Suppressor macrophage (primary cell): ENCODE data around the gene FAM177A1.
"Not testable (repeated sequence)": the region's sequence is repeated elsewhere in the genome, so short reads cannot be mapped to it uniquely, and the experiment has no call there.

ENCODE experiments used
- DNase-seq, 4 experiments: peaks; one replicate each; pipeline ENCODE4 v3.0.0-alpha.2; 2020 to 2022

FAM177A1 gene

DNA sequence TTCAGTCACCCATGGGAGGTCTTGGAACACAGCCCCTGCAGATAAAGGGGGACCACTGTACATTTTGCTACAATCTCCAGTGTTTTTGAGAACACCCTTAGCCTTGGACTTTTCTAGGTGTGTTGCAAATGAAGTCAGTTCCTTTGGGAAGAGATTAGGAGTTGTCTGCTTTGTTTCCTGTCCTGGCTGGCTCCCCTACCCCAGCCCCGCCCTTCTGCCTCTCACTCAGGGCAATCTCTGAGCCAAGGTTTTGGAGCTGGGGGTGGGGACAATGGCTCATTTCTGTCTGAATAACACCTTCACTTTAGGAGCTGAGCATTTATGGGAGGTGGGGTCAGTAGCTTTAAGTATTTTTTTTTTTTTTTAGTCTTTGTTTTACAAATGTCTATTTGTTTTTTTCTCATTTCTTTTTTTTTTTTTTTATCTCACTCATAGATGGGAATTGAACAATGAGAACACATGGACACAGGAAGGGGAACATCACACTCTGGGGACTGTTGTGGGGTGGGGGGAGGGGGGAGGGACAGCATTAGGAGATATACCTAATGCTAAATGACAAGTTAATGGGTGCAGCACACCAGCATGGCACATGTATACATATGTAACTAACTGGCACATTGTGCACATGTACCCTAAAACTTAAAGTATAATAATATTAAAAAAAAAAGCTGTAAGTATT is 15.2 kb downstream of the FAM177A1 start:
- DNase-seq = not testable (repeated sequence)

- not testable (repeated sequence) for DNase-seq
Measured at GRCh38 chr14:35065731-35066130, 19.7 kb downstream of the FAM177A1 start.

GRCh38 chr14:35068238-35069012 is 22.4 kb downstream of the FAM177A1 start:
- no peak for DNase-seq

DNA sequence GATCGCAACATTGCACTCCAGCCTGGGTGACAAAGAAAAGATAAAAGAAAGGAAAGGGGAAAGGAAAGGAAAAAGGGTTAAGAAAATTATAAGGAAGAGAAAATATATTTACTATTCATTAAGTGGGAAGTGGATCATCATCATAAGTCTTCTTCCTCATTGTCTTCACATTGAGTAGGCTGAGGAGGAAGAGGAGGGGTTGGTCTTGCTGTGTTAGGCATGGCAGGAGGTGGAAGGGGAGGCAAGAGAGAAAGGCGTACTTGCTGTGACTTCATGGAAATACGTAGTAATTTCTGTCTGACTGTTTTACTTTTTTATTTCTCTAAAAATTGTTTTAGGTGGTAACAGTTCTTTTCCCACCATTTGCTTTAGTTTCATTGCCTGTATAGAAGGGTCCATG is 26.2 kb downstream of the FAM177A1 start:
- DNase-seq = peak in 3 of 4 experiments; percentile 31 to 45 (median 37)

DNA sequence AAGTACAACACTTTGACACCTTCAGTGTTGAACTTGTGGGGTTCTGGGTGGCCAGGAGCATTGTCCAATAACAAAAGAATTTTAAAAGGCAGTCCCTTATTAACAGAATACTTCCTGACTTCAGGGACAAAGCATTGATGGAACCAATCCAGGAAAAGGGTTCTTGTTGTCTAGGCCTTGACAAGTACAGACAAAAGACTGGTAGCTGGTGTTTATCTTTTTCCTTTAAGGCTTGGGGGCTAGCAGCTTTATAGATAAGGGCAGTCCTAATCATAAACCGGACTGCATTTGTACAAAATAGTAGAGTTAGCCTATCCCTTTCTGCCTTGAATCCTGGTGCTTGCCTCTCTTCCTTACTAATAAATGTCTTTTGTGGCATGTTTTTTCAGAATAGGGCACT is 27.4 kb downstream of the FAM177A1 start:
- no peak for DNase-seq

- no peak for DNase-seq
Measured at GRCh38 chr14:35078082-35078481, 32.0 kb downstream of the FAM177A1 start.

DNA sequence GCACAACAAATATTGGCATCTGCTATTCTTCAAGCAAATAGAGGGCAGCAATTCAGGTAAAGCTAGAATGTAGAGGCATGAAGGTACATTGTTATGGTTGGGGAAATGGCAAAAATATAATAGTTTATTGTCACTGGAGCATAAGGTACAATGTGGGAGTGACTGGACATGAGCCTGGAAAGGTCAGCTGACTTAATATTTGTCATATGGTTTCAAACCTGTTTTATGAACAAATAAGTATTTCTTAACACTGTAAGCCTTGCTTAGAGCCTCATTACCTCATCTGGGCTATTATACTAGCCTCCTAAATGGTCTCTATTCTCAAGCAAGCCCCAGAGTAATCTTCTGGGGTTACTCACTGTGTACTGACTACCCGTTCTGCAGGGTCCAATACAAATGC is 33.7 kb downstream of the FAM177A1 start:
- peak in 2 of 4 experiments; percentile 4 to 21 for DNase-seq

- no peak for DNase-seq
Measured at GRCh38 chr14:35083530-35084150, 37.6 kb downstream of the FAM177A1 start.

DNA sequence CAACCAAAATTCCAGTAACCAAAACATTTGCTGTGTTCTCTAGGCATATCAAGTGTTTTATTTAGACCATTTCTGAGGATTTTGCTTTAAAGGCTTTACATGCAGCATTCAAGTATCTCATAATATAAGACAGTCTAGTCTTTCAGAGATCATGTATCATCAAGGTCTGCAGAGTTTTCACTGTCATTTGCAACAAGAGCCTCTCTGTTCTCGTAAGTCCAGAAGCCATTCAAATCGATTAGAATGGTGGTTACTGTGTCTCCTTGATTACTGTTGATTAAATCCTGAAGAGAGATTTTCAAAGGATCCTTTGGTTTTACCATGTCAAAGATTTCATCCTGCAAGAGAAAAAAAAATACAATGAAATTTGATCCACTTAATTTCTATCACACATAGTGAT is 39.4 kb downstream of the FAM177A1 start:
- no peak for DNase-seq

DNA sequence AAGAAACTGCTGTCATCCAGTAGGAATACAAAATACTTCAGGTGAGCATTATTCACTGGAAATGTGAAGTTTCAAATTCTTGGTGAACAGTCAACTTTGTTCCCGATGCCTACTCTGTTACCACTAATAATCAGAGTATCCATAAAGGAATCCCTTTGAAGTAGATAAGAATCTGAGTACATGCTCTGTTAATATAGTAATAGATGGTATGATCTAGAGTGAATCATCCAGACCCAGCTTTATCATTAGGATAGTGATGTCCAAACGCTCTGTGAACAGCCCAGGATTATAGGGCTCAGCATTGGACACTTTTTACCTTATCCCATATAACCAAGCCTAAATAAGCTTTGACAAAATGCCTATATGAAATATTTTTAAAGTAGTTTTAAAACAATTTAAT is 42.4 kb downstream of the FAM177A1 start:
- no peak for DNase-seq

GRCh38 chr14:35094645-35095044 is 48.6 kb downstream of the FAM177A1 start:
- DNase-seq = not testable (repeated sequence)

DNA sequence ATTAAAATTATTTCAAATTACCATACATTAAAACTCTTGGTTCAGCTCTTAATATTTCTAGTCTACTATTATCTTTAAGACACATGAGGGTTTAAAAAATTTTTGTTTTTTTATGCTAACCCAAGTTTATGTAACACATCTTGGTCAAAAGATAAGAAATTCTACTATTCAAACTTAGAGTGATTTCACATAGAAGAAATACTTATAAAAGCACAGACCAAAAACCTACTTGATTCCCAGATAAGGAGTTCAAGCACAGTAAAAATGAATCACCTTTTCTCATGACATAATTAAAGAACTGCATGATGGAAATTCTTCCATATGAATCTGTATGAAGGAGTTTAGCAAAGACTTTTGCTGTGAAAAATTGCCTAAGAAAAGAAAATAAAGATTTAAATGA is 61.8 kb downstream of the FAM177A1 start:
- no peak for DNase-seq

- DNase-seq = no peak
Measured at GRCh38 chr14:35112641-35113040, 66.6 kb downstream of the FAM177A1 start.

DNA sequence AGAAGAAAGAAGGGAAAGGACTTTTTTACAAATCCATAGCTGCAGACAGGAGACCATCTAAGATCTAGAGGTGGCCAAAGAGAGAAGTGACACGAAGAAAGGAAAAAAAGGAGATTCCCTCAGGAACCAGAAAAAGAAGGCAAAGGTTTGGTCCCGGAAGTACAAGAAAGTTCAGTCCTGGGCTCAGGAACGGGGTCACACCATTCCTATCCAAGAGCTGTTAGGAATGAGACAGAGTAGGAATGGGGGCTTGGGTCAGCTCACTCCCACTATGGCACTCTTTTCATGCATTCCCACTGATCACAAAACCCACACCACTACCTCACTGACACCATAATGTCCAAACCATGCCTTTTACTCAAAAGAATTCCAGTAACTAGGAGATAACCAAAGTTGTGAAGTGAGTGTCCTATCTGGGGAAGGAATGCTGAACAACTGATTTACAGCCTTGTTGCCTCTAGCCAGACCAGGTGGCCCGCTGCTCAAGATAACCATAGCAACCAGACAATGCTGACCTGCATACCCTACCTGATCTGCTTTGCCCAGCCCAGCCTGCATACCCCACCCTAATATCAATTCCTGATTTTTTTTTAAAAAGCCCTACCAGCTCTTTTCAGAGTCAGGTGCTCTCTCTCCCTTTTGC is 67.4 kb downstream of the FAM177A1 start:
- no peak for DNase-seq

DNA sequence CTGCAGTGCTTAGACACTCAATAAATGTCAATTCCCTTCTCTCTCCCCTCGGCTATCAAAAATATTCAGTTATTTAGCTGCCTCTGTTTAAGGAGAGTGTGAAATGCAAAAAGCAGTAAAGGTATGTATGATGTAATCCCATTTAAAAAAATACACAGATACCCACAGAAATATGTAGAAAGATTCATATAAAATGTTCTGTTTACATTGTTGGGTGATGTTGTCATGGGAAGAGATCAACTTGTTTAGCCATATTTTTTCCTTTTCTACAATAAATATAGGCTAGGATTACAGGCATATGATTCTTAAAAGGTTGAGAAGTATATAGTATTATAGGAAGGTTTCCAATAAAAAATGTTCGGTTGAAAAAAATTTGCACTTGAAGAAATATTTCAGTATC is 68.0 kb downstream of the FAM177A1 start:
- no peak for DNase-seq

GRCh38 chr14:35116242-35116641 is 70.2 kb downstream of the FAM177A1 start:
- DNase-seq = no peak

- no peak for DNase-seq
Measured at GRCh38 chr14:35117112-35117511, 71.0 kb downstream of the FAM177A1 start.

DNA sequence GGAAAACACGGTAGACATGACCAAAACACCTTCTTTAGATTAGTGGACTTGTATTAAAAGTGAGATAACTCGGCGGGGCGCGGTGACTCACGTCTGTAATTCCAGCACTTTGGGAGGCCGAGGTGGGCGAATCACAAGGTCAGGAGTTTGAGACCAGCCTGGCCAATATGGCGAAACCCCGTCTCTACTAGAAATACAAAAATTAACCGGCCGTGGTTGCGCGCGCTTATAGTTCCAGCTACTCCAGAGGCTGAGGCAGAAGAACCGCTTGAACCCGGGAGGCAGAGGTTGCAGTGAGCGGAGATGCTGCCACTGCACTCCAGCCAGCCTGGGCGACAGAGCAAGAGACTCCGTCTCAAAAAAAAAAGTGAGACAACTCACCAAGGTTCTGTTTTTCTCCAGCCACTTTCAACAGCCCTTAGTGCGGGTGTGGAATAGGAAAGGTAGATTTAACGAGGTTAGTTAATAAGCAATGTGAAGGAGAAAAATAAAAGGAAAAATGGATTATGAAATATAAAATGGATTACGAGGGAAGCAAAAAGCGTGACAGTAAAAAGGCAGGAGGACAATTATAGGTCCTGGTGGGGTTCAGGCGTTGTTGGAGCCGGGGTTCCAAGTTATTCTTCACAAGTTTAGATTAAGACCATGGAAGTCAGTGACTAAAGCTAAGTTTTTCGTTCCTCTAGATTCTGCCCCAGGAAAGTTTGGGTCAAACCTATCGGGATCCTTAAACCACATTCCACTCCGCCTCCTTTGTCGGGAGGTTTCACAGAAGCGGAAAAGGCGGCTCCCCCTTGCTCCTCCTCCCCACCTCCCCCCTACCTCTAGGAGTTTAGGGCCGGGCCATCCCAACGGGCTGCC is 75.2 kb downstream of the FAM177A1 start:
- DNase-seq = peak in 1 of 4 experiments; percentile 37

- peak; percentile 89 to 95 (median 92) for DNase-seq
Measured at GRCh38 chr14:35121887-35122695, 76.0 kb downstream of the FAM177A1 start, which contains the start of the genes PPP2R3C and PRORP. Gene PPP2R3C, minus strand, starts transcription at chr14:35121990. Its CDS starts 31 bp downstream, at chr14:35121959. Gene PRORP, plus strand, starts transcription at chr14:35122552. Its CDS starts 694 bp downstream, at chr14:35123246.

- peak in 3 of 4 experiments; percentile 11 to 52 (median 38) for DNase-seq
Measured at GRCh38 chr14:35122696-35123387, 76.8 kb downstream of the FAM177A1 start.
